OCI-LY1 (cell line): ENCODE results near the gene WBP2NL.

Experiments
- EZH2 ChIP-seq: fragments of 200-600 bp; sonication (generic), shearing (Covaris generic); IDR thresholded peaks from 2 replicates; pipeline ENCODE4 v1.8.0; 2017; ENCODE audit warnings: borderline replicate concordance, mixed run types, mild to moderate bottlenecking, antibody characterized with exemption, low read length, moderate library complexity, mixed read lengths
- TF ChIP-seq, protein P1 (sequence below): fragments of 200-600 bp; sonication (generic), shearing (Covaris generic); IDR thresholded peaks from 2 replicates; pipeline ENCODE4 v1.5.1; 2017; ENCODE audit warnings: mild to moderate bottlenecking, antibody characterized with exemption, low read length, moderate library complexity, mixed read lengths

DNA sequence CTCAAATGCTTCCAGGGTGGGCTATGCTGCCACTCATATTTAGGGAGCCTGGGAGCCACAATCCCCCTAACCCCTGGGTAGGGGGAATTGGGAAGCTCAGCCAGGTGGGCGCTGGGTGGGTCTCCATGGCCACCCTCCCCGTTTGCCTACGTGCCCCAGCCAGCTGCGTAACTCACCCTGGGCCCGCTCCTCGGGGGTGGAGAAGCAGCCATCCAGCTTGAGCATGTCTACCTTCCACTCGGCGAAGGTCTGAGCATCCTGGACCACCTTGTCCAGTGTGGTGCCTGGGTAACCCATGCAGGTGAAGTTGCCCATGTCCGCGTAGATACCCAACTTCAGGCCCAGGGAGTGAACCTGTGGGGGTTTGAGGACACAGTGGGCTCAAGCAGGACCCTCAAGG is 68.3 kb downstream of the WBP2NL start:
- TF ChIP-seq, protein P1, sequence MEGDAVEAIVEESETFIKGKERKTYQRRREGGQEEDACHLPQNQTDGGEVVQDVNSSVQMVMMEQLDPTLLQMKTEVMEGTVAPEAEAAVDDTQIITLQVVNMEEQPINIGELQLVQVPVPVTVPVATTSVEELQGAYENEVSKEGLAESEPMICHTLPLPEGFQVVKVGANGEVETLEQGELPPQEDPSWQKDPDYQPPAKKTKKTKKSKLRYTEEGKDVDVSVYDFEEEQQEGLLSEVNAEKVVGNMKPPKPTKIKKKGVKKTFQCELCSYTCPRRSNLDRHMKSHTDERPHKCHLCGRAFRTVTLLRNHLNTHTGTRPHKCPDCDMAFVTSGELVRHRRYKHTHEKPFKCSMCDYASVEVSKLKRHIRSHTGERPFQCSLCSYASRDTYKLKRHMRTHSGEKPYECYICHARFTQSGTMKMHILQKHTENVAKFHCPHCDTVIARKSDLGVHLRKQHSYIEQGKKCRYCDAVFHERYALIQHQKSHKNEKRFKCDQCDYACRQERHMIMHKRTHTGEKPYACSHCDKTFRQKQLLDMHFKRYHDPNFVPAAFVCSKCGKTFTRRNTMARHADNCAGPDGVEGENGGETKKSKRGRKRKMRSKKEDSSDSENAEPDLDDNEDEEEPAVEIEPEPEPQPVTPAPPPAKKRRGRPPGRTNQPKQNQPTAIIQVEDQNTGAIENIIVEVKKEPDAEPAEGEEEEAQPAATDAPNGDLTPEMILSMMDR, result no peak
- no peak for TF ChIP-seq EZH2
